Heart left ventricle (tissue), 16 donors: ENCODE data around the gene HPSE2. TPM values are rescaled to one million over a fixed set of nuclear protein-coding genes. Genes with fewer than 3 reads are reported as not detected.

Source experiments
- ATAC-seq, 4 donors: fragments of 200-7000 bp; cut with Tn5 transposase; one replicate each; pipeline ENCODE4 v1.9.1; 2020 to 2022; ENCODE audit warnings: moderate library complexity in 4 of 4, mild to moderate bottlenecking in 3 of 4, moderate number of reproducible peaks in 1 of 4
- DNase-seq, 5 donors: peaks; one replicate each; pipeline ENCODE4 v3.0.0-alpha.2; 2020
- H3K27ac ChIP-seq, 12 donors: fragments of 200-600 bp; sonication (generic) in 4 of 12; one replicate each; pipeline versions ENCODE4 v1.5.0 to v1.8.0; 2016 to 2022; ENCODE audit warnings: mild to moderate bottlenecking in 2 of 12
- H3K27me3 ChIP-seq, 9 donors: fragments of 200-600 bp; sonication (generic) in 2 of 9; one replicate each; pipeline versions ENCODE4 v1.5.1 to v1.8.0; 2016 to 2022; ENCODE audit warnings: mild to moderate bottlenecking in 3 of 9
- H3K36me3 ChIP-seq, 9 donors: fragments of 200-600 bp; sonication (generic) in 2 of 9; one replicate each; pipeline versions ENCODE4 v1.5.0 to v1.8.0; 2018 to 2022; ENCODE audit warnings: mild to moderate bottlenecking in 2 of 9
- H3K4me1 ChIP-seq, 12 donors: fragments of 200-600 bp; sonication (generic) in 4 of 12; one replicate each; pipeline versions ENCODE4 v1.5.0 to v1.8.0; 2016 to 2022; ENCODE audit warnings: mild to moderate bottlenecking in 3 of 12
- H3K4me3 ChIP-seq, 12 donors: fragments of 200-600 bp; sonication (generic) in 4 of 12; one replicate each; pipeline versions ENCODE4 v1.5.0 to v1.8.0; 2017 to 2022; ENCODE audit warnings: mild to moderate bottlenecking in 9 of 12, moderate library complexity in 4 of 12
- H3K9me3 ChIP-seq, 12 donors: fragments of 200-600 bp; sonication (generic) in 4 of 12; one replicate each; pipeline versions ENCODE4 v1.5.0 to v1.8.0; 2016 to 2022; ENCODE audit warnings: mild to moderate bottlenecking in 1 of 12
- POLR2A ChIP-seq, 2 donors: fragments of 450-650 bp; IDR thresholded peaks; one replicate each; pipeline ENCODE4 v1.6.1; 2017; ENCODE audit warnings: antibody characterized with exemption in 2 of 2, mild to moderate bottlenecking in 2 of 2, moderate library complexity in 2 of 2
- WGBS, 4 donors: extraction: QIAGEN DNeasy Blood & Tissue Kit in 2 of 4; methylation state at CpG; one replicate each; pipeline versions ENCODE4 v1.1.5 to v1.1.7; 2013 to 2018; 5-methylcytosine and 5-hydroxymethylcytosine counted together
- intact Hi-C, 10 donors: fragments of 100-400 bp; cut with DNase I; formaldehyde crosslinking; loops; one replicate each; pipeline versions ENCODE4 v1.11.1 to v1.14.2; 2022
- polyA plus RNA-seq, 2 donors: library from polyadenylated mRNA; stranded (reverse); fragments of 200-250 nt; gene quantifications; one replicate each; pipeline ENCODE4 v1.2.3, GENCODE V29; 2013
- total RNA-seq, 9 donors: library from RNA; depleted of rRNA in 2 of 9; stranded (reverse); fragments of >200 nt in 2 of 9; fragmentation: NEBNext Ultra II Directional in 3 of 9; extraction: Animal tissue kit (Norgen Biotek cat#: 25700) in 3 of 9; gene quantifications; one replicate each; pipeline versions ENCODE4 v1.1.0 to v1.2.4, GENCODE V29; 2016 to 2023
- TF ChIP-seq, protein P1 (sequence below), 12 donors: fragments of 200-600 bp; sonication (generic) in 4 of 12; IDR thresholded peaks; one replicate each; pipeline versions ENCODE4 v1.5.0 to v1.8.0; 2018 to 2022; ENCODE audit warnings: antibody characterized with exemption in 12 of 12, mild to moderate bottlenecking in 5 of 12
- donor health status: ischemic (EF 13 %, LVEDD 7.1; RV severe dilation, severe dysfunction).
- donor health status: healthy with polysubstance abuse.
- donor health status: DM: no; HTN: yes; CAD: no.
- donor health status: DM: no; HTN: no; CAD: no.
- donor health status: ischemic (EF 25% LVEDD 6.9; RV normal size, moderate dysfunction).
- donor health status: ischemic (EF 25% LVEDD 5.7; RV mildly dilated, moderate dysfunction).
- donor health status: healthy.
- donor health status: DM: yes; HTN: yes; CAD: no.
- donor health status: ischemic (EF 35%, LVEDD 5.7; RV mildly dilated, moderate dysfunction).
- donor health status: nonischemic (EF 11% LVEDD 7.7; RV severe dilation, severe dysfunction).
- donor health status: DM: yes; HTN: yes; CAD: no.
- donor health status: PGD.
- donor health status: ischemic (EF 29% LVEDD 5.4; RV normal size, mild dysfunction).
- donor health status: nonischemic (EF 23%, LVEDD 6.1; RV moderate dilation, normal function).

HPSE2 gene
- total and polyA plus RNA-seq, 11 donors, result 0.06 to 0.18 (median 0.12) TPM; not detected in 3

DNA sequence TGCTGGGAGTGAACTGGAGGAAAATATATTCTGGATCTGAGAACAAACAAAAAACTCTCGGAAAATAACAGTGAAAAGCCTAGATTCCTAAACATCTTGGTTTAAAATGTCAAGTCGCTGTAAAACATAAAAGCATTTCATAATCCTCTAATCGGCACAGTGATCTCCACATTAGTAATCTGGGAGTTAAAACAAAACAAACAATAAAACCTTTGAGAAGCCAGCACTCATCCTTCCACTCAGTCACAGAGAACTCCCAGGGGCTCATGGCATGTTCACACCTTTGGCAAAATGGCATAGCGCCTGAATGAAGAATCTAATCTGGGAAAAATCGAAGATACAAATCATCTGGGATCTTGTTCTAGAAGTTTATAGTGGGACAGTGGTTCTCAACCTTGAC is 764.8 kb downstream of the HPSE2 start:
- Histone ChIP-seq H3K4me1 (peaks cover 0 to 23% (median 5%) of the 10 kb centered on the region in 12 donors), H3K9me3 (no peaks in the 10 kb centered on the region), H3K27ac (no peak overlapping the region), H3K36me3 (no peaks in the 10 kb centered on the region), H3K4me3 (no peak overlapping the region), H3K27me3 (peaks cover 0 to 3% (median 0%) of the 10 kb centered on the region in 9 donors)
- ATAC-seq (no peak), DNase-seq (no peak)
- 91 to 95% (median 93%) methylated on average over 5 of the region's 5 CpGs for WGBS, 4 donors
- intact Hi-C loops, result loop anchor here in 1 of 10 donors (10.0 kb wide), 1 partner anchor 194 kb away; no protein-coding TSS in a partner anchor
- TF ChIP-seq, protein P1, sequence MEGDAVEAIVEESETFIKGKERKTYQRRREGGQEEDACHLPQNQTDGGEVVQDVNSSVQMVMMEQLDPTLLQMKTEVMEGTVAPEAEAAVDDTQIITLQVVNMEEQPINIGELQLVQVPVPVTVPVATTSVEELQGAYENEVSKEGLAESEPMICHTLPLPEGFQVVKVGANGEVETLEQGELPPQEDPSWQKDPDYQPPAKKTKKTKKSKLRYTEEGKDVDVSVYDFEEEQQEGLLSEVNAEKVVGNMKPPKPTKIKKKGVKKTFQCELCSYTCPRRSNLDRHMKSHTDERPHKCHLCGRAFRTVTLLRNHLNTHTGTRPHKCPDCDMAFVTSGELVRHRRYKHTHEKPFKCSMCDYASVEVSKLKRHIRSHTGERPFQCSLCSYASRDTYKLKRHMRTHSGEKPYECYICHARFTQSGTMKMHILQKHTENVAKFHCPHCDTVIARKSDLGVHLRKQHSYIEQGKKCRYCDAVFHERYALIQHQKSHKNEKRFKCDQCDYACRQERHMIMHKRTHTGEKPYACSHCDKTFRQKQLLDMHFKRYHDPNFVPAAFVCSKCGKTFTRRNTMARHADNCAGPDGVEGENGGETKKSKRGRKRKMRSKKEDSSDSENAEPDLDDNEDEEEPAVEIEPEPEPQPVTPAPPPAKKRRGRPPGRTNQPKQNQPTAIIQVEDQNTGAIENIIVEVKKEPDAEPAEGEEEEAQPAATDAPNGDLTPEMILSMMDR (IDR thresholded peaks at IDR 0.05), result no peak
- no peak for TF ChIP-seq POLR2A (IDR thresholded peaks at IDR 0.05)

GRCh38 chr10:98469001-98469931 is 766.4 kb downstream of the HPSE2 start:
- 76 to 82% (median 78%) methylated on average over 2 of the region's 2 CpGs for WGBS, 4 donors
- Histone ChIP-seq H3K4me1 (peaks cover 0 to 30% (median 5%) of the 10 kb centered on the region in 12 donors), H3K27ac (no peak overlapping the region), H3K9me3 (no peaks in the 10 kb centered on the region), H3K4me3 (no peak overlapping the region), H3K36me3 (no peaks in the 10 kb centered on the region), H3K27me3 (peaks cover 0 to 8% (median 0%) of the 10 kb centered on the region in 9 donors)
- no peak for TF ChIP-seq POLR2A (IDR thresholded peaks at IDR 0.05)
- TF ChIP-seq, protein P1 (IDR thresholded peaks at IDR 0.05), result no peak
- no peak for ATAC-seq
- intact Hi-C loops, result loop anchor here in 9 of 10 donors (2.0 to 10.0 kb wide), 11 partner anchors 193 to 1146 kb away; partner anchors contain the start of gene GOT1 (in 1 of the 9)
- DNase-seq, result no peak

DNA sequence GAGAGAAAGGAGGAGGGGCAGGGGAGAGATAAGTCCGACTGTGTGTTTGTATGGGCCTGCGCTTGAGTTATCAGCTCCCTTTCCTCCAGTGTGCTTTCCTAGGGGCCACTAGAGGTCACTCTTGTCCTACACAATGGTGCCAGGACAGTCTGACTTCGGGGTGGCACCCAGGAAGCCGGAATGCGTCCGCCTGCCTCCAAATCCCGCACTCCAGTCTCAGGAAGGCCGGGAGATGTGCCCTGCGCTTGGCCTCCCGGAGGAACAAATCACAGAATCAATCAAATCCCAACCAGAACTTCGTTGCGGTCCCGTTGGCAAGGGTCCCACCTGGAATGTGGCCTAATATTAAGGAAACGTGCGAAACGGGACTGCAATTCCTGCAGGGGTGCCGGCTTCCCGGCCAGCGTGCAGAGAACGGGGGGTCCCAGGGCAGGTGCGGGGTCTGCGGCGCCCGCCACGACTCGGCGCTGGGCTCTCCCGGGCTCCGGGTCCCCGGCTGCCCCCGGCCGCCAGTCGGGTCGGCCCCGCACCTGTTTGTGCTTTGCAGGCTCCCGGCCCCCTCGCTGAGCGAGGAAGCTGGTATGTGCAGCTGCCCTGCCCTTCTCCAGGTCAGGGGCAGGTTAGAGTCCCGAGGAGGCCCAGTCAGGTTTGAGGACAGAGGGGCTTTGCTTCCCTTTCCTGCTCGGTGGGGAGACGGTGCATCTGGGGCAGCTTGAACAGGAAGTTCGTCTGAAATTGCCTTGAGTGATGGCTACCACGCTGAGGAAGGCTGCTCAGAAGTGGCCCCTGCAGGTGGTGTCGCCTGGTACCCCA is 767.9 kb downstream of the HPSE2 start:
- peak; percentile 70 to 80 (median 74) for DNase-seq
- ATAC-seq, result peak; percentile 86 to 98 (median 94)
- WGBS, 4 donors, result 5 to 7% (median 6%) methylated on average over 16 to 44 of the region's 44 CpGs
- peaks cover 0 to 30% (median 5%) of the 10 kb centered on the region in 12 donors for H3K4me1 ChIP-seq
- H3K27me3 ChIP-seq, result peaks cover 0 to 8% (median 0%) of the 10 kb centered on the region in 9 donors
- peak overlapping the region in 1 of 12 donors; percentile 7 for H3K27ac ChIP-seq
- no peaks in the 10 kb centered on the region for H3K36me3 ChIP-seq
- H3K4me3 ChIP-seq, result peak overlapping the region; percentile 35 to 67 (median 60)
- H3K9me3 ChIP-seq, result no peaks in the 10 kb centered on the region
- intact Hi-C loops, result loop anchor here (1.0 to 10.0 kb wide), 17 partner anchors 43 to 1147 kb away; partner anchors contain the start of gene GOT1 (in 1 of the 10)
- TF ChIP-seq, protein P1 (IDR thresholded peaks at IDR 0.05), result peak; percentile 71 to 92 (median 82)
- no peak for TF ChIP-seq POLR2A (IDR thresholded peaks at IDR 0.05)
